HEK293T (cell line): Measurements from ENCODE around the gene LRP2BP.

Experiments used
- BHLHE40 ChIP-seq: fragments of 450-650 bp; IDR thresholded peaks from 2 replicates; pipeline ENCODE4 v1.6.1; 2016; ENCODE audit warnings: mild to moderate bottlenecking, moderate library complexity, borderline replicate concordance
- FOXK2 ChIP-seq: fragments of 450-650 bp; IDR thresholded peaks from 2 replicates; pipeline ENCODE4 v1.6.1; 2016; ENCODE audit warnings: mild to moderate bottlenecking

DNA sequence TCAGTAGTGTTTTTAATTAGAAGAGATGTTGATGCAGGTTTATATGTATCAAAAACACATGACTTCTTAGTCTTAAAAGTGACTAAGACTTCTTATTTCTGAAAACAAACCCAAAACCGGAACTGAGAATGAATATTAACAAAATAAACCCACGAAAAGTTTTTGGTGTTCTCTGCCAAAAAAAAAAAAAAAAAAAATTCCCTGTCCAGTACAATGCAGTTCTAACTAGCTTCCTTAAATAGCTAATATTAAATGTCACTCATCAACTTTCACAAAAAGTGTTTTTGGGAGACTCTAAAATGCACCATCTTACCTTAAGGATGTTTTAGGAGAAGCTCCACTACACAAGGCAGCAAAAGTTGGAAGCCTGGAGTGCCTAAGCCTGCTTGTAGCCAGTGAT lies 2.9 kb upstream of the LRP2BP start:
- TF ChIP-seq FOXK2: no peak
- TF ChIP-seq BHLHE40: no peak
